Bone marrow (tissue), 2 donors: Measurements from ENCODE around the gene RFX8.
"Not testable (repeated sequence)": the region's sequence is repeated elsewhere in the genome, so short reads cannot be mapped to it uniquely, and the experiment has no call there.

Experiments used
- DNase-seq, 2 donors: peaks; one replicate each; lab custom pipeline; 2025; lab: John Stamatoyannopoulos, UW

Gene RFX8

DNA sequence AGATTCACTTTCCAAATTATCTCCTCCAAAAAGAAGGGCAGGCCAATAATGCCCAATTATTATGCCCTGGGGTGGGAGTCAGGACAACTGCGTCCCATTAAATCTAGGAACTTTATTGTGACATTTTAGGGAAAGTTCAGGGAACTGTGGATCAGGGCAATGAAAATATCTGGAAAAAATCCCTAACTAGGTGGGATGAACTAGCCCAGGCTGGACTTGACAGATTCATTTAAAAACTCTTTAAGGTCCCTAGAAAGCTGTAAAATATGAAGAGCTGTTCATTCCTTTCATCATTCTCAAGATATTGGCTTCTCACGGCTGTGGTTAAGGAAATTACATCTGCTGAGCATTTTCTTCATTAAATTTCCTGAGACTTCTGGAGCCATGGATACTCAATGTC, 95.8 kb downstream of the RFX8 start:
- DNase-seq, result no peak

DNA sequence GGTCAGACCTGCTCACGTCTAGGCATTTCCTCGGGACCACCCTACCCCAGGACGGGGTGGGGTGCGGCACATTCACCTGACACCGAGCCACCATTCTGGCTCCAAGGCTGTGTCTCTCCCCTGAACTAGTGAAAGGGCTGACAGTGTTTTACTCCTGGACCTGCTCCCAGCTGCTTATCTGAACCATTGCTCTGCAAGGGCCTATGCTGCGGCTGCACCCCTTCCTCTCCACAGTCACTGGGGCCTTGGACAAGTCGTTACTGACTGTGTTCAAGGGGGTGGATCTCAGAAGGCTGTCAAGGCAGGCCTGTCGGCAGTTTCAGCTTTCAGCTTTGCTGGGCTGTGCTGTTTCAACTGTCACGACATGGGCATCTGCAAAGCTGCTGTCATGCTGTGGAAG, 99.3 kb downstream of the RFX8 start:
- no peak for DNase-seq

- no peak for DNase-seq
Measured at GRCh38 chr2:101374821-101375561, 99.9 kb downstream of the RFX8 start.

DNA sequence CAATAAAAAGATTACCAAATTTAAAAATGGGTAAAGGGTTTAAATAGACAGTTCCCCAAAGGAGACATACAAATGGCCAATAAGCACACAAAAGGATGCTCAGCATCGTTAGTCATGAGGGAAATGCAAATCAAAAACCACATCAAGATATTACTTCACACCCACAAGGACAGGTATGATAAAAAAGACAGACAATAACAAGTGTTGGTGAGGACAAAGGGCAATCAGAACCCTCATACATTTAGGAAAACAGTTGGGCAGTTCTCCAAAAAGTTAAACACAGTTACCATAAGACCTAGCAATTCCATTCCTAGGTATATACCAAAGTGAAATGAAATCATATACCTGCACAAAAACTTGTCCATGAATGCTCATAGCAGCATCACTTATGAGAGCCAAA, 102.1 kb downstream of the RFX8 start:
- no peak for DNase-seq

DNA sequence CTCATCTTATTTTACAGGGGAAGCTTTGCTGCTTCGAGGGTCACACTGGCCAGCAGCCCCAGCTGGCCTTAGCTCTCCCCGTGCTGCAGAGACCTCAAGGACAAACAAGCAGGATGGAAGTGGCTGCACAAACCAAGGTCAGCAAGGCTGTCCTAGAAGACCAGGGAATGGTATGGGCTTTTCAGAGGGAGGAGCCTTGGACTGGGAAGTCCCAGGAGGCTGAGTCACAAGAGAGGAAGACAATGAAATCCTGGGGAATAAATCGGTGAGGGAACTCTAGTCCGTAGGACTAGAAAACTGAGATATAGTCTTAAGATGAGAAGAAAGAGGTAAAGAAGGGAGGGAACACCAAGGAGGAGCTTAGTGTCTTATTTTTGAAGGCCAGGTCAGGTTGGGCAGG, 103.3 kb downstream of the RFX8 start:
- no peak for DNase-seq

DNA sequence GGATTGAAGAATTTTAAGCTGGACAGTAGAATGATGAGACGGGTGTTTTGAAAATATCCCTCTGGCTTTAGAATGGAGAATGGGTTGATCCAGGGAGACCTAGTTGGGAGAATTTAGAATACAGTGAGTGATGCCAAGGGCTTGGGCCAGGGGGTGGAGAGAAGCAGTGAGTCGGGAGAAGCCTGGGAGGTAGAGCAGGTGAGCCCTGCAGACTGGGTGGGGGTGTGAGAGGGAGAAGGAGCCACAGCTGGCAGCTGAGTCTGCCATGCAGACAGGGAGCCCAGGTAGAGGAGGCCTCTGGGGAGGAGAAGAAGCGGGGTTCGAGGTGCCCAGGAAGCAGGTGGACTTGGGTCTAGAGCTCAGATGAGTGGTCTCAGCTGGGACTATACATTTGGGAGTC, 105.8 kb downstream of the RFX8 start:
- DNase-seq, result no peak

GRCh38 chr2:101368376-101368775, 106.5 kb downstream of the RFX8 start:
- DNase-seq, result no peak

DNA sequence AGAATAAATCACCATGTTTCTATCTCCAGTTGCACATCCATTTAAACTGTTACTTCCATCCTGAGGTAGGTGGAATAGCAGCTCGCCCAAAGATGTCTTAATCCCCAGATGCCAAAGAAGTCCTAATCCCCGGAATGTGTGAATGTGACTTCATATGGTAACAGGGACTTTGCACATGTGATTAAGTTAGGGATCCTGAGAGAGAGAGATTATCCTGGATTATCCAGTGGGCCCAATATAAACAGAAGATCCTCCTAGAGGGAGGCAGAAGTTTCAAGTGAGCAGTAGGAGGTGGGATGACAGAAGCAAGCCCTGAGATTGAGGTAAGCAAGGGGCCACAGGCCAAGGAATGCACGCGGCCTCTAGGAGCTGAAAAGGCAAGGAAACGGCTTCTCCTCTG, 107.4 kb downstream of the RFX8 start:
- no peak for DNase-seq

DNA sequence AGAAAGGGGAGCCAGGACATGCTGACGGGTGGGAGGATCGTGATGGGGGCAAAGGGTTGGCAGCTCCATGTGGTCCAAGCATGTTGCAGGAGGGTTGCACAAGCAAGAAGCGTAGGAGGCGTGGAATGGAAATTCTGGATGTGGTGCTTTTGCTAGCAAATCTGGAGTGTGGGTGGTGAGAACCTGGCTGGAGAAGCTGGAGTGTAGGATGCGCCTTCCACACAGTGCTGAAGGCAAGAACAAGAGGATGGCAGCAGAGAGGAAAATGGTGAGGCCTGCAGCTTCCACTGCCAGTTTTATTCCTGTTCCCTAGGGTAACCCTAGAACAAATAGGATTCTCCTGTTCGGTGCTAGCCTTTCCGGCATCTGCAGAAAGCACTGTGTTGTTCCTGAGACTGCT, 110.0 kb downstream of the RFX8 start:
- no peak for DNase-seq

DNA sequence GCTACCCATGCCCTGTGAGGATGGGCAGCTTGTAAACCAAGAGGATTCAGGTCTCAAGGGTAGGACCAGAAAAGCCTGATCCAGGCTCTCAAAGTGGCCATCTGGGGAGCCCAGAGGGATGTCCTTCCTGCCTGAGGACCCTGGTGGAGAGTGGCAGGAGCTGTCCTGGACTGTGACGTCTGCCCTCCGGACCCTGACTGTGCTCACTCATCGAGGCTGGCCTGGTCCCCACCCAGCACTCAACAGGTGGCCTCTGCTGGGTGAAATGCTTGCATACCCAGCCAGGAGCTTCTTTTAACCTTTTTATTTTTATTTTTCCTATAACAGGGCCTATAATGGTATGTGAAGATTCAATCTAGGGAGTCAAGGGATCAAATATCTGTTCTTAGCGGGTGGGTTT, 112.1 kb downstream of the RFX8 start:
- DNase-seq, result no peak

- DNase-seq, result no peak
Measured at GRCh38 chr2:101362316-101362715, 112.6 kb downstream of the RFX8 start.

DNA sequence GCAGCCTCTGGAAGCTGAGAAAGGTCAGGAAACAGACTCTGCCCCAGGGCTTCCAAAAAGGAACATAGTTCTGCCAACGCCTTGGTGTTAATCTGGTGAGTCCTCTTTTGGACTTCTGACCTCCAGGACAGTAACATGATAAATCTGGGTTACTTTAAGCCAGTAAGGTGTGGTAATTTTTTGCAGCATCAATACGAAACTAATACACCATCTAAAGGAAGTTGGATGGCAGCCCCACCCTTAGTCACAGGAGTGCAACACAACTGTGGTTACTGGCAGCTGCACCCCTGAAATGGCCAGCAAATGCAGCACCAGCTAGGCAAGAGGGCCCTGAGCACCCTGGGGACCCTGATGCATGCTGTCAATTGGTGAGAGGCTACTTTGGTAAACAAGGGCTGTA, 113.4 kb downstream of the RFX8 start:
- no peak for DNase-seq

DNA sequence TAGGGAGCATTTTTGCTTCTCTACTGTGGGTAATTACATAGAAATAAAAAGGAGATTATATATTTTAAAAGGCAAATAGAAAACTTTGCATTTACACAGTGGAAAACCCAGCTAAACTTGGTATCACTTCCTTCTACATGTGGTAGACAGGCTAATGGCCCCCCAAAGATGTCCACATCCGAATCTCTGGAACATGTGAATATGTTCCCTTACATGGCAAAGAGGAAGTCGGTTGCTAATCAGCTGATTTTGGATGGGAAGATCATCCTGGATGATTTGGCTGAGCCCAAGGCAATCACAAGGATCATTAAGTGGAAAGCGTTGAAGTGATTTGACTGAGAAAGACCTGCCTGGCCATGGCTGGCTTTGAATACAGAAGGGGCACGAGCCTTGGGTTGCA, 113.8 kb downstream of the RFX8 start:
- DNase-seq, result no peak

- DNase-seq, result no peak
Measured at GRCh38 chr2:101360232-101360631, 114.7 kb downstream of the RFX8 start.

DNA sequence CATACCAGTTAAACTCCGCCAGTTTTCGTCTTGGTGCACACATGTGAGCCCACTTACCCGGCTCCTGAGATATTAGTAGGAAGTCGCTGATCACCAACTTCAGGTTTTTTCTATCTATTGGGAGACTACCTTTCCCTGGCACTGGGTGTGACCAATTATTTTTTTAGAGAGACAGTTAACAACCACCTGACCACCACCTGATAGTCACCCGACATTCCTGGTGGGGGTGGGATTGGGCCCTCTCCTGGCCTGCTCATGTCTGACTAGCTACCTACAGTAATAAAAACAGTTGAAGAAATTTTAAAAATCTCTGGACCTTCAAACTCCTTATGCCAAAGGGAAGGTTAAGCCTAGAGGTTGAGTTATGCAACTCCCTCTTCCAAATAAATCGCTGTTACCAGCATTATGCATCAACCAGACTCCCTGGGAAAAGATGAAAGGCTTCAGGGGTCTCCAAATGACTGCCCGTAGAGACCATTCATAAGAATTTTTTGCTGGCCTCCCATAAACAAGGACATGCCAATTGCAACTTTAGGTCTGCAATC, 115.4 kb downstream of the RFX8 start:
- DNase-seq, result no peak

GRCh38 chr2:101357376-101357775, 117.5 kb downstream of the RFX8 start:
- DNase-seq, result no peak

- no peak for DNase-seq
Measured at GRCh38 chr2:101356521-101356920, 118.4 kb downstream of the RFX8 start.

DNA sequence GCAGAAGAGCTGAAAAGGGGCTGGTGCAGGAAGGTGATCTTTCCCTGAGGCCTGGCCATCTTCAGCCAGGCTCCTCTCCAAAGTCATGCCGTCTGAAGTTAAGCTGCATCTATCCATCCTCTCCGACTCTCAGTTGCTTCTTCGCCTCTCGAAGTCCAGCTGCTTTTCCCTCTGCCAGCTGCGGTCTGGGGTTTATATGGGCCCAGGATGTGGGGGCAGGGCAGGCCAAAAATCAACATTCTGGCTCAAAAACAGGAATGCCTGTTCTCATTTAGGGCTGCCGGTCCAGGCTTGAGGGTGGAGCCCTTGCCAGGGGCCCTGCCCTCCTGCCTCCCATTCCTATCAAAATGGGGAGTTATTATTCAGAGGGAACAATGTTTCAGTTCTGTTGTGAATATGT, 118.9 kb downstream of the RFX8 start:
- no peak for DNase-seq

DNA sequence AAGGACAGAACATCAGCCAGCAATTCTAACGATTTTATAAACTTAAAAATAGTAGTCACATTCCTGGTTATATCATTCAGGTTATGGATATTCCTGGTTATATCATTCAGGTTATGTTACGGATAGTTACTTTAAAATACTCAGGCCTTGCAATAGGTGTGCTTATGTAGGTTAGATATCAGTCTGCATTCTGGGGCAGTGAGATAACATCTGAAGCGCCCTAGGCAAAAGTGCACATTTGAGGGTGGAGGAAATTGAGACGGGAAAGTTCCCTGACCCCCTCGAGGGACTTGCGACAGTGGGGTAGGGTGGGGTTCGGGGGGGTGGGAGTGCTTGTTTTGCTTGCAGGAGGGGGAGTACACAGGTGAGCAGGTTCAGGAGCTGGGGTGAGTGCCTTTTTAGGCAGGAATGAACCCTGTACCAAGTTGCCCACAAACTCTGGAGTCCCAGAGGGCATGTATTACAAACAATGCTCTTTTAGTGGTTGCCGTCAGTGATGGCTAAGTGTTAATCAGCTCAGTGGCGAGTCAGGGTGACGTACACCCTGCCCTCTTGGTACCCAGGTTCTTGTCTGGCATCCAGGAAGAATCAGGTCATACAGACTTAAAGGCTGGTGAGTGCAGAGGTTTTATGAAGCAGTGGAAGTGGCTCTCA, 119.4 kb downstream of the RFX8 start:
- no peak for DNase-seq

DNA sequence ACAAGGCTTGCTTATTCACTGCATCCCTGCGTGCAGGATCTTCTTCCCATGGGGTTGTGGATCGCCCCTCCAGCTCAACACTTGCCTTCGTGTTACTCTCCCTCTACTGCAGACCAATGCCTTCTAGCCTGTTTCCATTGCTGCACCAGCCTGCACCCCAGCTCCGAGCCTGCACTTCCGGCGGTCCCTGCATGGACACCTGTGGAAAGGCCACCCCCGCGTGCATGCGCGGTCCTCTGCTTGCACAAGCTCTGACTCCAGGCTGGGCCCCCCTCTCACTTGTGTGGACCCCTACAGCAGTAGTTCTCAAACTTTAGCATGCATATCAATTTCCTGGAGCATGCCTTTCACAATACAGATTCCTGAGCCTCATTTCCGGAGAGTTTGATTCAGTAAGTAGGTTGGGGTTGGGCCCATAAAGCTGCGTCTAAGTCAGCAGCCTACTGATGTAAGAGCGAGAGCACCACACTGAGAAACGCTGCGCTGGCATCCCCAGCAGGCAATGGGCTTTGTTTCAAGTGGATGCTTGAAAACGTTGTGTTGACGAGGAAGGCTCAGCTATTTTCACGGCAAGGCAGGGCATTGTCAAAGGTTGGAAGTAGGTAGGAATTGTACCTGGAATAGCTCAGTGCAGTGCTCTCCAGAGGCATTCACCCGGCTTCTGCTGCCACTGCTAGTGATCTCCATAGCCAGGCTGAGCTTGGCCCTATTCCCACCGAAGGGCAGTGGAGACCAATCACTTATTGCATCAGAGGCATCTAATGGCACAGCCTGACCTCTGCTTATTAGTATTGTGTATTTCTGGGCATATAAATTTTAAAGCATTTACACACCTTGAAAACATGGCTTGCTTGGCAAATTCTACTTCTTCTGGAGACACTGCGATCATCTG, 120.2 kb downstream of the RFX8 start:
- no peak for DNase-seq

DNA sequence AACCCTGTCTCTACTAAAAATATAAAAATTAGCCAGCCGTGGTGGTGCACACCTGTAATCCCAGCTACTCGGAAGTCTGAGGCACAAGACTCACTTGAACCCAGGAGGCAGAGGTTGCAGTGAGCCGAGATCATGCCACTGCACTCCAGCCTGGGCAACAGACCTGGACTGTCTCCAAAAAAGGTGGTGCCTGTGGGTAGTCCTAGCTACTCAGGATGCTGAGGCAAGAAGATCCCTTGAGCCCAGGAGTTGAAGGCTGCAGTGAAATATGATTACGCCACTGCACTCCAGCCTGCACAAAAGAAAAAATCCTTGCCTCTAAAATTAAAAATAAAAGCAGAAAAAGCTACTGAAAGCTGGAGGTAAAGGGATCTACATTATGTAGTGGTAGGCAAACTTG, 122.3 kb downstream of the RFX8 start:
- DNase-seq, result not testable (repeated sequence)

DNA sequence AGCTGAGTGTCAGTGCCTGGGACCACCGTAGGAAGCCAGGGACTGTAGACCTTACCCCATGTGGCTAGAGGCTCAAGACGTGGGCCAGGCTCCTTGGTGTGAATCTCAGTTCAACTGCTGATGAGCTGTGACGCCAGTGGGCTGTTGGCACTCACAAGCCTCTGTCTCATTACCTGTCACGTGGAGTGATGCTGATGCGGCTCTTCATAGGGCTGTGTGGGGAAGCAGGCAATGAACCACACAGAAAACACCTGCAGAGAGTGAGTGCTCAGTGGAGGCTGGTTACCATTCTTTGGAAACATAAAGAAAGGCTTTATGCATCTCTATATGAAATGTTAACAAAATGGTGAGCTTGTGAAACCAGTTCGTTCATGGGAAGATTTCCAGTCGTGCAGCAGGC, 123.7 kb downstream of the RFX8 start:
- no peak for DNase-seq
